DMS 273 treated with DMSO at 0.1 percent for 48 hours (cell line): ENCODE data around the gene TRAPPC14.

ENCODE experiments used
- DNase-seq: peaks from one replicate; lab custom pipeline; 2025; lab: John Stamatoyannopoulos, UW

Gene TRAPPC14

GRCh38 chr7:100173806-100174495 lies 15.4 kb upstream of the TRAPPC14 start:
- DNase-seq = no peak

GRCh38 chr7:100171840-100172239 lies 13.3 kb upstream of the TRAPPC14 start:
- no peak for DNase-seq

GRCh38 chr7:100171087-100171681 lies 12.7 kb upstream of the TRAPPC14 start:
- no peak for DNase-seq

DNA sequence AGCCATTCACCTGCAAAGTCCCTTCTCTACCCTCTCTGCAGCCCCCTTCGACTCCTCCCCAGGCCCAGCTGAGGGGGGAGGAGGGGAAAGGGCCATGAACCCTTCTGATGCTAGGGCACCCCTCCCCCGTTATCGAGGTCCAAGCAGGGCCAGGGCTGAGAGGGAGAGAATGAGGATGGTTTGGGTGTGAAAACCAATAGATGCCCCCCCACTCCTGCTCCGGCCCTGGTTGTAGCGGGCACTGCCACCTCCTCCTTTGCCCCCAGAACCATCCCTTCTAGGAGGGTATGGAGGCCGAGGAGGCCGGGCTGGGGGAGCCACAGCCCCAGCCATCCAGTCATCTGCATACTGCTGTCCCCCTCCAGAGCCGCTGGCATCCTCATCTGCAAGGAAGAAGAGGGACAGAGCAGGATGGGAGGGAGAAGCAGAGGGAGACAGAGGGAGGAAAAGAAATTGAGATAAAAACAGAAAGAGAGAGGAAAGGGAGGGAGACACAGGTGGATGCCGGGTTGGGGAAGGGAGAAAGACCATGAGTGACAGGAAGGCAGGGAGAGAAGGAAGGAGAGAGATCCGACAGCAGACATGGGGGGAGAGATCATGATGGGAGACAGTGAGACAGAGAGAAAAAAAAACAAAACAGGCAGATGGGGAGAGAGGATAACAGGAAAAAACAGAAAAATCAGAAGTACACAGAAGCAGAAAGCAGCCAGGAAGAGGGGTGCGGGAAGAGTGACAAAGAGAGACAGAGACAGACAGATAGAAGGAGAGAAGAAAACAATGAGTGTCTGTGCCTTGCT lies 11.8 kb upstream of the TRAPPC14 start:
- no peak for DNase-seq

DNA sequence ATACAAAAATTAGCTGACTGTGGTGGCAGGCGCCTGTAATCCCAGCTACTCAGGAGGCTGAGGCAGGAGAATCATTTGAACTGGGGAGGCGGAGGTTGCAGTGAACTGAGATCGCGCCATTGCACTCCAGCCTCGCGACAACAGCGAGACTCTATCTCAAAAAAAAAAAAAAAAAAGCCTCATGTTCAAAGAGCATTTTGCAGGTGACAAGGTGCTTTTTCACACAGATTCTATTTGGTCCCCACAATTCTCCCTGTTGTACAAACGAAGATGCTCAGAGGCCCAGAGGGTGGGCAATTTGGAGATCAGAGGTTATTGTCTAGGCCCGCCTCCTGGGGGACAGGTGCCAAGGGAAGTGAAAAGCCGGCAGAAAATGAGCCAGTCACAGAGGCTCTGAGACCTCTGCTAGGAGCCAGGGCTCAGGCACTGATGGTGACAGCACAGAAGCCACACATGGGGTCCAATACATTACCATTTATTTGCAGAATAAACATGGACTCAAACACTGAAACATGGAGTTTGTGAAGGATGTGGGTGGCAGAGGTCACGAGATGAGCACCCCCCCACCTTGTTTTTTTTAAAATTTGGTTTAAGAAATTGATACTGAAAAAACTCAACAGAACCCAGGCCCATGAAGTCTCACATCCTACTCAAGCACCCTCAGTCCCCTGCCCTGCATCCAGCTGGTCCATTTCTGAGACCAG lies 10.8 kb upstream of the TRAPPC14 start:
- DNase-seq = no peak

- DNase-seq = no peak
Observed at GRCh38 chr7:100167912-100168323, 9.4 kb upstream of the TRAPPC14 start.

DNA sequence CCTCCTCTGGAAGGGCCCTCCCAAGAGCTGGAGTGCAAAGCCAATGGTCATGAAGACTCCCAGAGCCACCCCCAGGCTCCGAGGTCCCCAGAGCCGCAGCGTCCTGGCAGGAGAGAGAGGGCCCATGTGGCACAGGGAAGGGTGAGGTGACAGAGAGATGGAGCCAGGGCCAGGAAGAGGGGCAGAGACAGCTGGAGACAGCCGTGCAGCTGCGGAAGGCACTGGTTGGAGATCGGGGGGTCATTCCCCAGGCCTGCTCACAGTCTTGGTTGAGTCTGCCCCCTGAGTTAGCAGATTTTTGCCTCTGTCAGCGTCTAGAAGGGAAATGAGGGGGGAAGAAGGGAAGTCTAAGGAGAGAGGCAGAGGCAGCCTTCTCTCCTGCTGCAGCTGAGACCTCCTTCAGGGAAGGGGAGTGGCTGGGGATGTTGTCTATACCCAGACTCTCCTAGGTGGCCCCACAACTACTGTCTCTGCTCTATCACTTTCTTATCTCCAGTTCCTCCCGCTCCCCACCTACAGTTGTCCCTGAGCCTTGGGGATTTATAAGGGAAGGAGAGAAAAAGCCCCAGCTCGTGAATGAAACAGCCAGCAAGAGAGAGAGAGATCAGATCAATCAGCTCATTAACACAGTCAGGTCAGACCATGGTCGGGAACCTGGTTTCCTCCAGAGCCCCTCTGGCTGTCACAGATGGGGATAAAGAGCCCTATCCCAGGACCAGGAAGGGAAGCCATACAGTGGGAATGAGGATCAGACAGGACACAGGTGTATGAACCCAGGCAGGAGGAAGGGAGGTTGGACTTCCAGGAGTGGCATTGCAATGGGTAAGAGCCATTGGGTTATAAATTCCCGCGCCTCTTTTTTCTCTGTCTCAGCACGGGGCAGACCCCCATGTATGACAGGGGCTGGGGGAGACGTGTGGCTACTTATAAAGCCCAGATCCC lies 8.7 kb upstream of the TRAPPC14 start:
- DNase-seq = no peak

- DNase-seq = no peak
Observed at GRCh38 chr7:100166317-100166940, 7.9 kb upstream of the TRAPPC14 start.

DNA sequence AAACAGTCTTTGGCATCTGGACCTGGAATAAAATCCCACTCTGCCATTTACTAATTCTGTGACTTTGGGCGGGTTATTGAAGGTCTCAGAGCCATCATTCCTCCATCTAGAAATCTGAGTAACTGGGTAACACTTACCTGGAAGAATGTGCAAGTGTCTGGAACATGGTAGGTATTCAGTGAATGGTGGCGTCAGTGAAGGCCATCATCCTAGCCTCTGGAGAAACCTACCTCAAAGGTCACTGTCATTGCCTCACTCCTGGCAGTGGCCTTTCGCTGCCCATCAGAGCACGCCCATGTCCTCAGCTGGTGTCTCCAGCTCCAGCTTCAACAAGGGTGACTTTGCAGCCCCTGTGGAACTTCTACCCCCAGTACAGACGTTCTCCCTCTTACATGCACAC lies 5.3 kb upstream of the TRAPPC14 start:
- no peak for DNase-seq

DNA sequence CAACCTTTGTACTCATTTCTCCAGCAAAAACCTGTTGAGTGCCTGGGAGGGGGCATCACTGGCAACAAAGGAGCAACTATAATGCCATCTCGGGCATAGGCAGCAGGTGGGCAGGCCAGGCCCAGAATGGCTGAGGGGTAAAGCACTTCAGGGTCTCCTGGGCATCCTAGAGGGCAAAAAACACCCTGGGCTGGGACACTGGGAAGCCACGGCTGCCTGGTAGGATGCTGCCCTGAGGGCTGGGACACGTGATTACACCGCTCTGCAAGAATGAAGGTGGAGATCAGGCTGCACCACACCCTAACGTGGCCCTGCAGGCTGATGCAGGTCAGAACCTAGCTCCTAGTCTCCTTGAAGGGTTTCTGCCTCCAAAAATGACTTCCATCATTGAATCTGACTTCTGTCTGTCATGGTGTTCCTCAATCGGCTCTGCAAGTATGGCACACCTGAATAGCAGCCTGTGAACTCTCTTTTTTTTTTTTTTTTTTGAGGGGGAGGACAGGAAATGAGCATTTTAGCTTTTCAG lies 4.5 kb upstream of the TRAPPC14 start:
- DNase-seq = no peak

DNA sequence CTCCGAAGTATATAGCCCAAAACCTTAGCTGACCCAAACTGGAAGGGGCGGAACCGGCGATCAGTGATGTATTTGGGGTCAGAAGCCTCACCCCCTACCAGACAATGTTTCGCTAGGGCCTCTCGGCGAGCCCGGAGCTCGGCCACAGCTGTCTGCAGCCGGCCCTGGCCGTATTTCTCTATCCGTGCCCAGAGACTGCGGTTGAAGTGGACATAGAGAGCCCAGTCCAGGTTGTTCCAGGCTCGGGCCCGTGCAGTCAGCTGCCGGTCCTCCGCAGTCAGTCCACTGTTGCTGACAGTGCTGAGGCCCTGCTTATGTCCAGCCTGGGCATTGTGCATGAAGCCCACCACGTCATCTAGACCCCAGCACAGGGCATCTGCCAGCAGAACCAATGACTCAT lies 1.5 kb upstream of the TRAPPC14 start:
- DNase-seq = no peak

DNA sequence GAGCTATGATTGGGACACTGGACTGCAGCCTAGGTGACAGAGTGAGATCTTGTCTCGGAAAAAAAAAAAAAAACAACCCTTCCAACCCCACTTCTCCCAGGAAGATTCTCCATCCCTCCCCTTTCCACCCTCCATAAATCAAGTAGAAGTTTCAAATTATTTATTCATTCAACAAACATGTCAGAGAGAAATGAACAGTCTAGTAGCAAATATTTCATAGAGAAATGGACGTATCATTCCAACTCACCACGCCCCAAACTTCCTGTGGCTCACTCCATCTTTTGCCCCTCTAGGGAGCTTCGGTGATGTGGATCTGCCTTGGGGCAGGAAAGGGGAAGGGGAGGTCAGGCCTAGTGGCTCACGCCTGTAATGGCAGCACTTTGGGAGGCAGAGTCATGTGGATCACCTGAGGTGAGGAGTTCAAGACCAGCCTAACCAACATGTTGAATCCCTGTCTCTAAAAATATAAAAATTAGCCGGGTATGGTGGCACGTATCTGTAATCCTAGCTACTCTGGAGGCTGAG lies 638 bp upstream of the TRAPPC14 start:
- no peak for DNase-seq

GRCh38 chr7:100157334-100158228 lies 942 bp downstream of the TRAPPC14 start:
- no peak for DNase-seq

GRCh38 chr7:100157069-100157333 lies 1.5 kb downstream of the TRAPPC14 start:
- no peak for DNase-seq

GRCh38 chr7:100156331-100157068 lies 2.0 kb downstream of the TRAPPC14 start:
- no peak for DNase-seq

DNA sequence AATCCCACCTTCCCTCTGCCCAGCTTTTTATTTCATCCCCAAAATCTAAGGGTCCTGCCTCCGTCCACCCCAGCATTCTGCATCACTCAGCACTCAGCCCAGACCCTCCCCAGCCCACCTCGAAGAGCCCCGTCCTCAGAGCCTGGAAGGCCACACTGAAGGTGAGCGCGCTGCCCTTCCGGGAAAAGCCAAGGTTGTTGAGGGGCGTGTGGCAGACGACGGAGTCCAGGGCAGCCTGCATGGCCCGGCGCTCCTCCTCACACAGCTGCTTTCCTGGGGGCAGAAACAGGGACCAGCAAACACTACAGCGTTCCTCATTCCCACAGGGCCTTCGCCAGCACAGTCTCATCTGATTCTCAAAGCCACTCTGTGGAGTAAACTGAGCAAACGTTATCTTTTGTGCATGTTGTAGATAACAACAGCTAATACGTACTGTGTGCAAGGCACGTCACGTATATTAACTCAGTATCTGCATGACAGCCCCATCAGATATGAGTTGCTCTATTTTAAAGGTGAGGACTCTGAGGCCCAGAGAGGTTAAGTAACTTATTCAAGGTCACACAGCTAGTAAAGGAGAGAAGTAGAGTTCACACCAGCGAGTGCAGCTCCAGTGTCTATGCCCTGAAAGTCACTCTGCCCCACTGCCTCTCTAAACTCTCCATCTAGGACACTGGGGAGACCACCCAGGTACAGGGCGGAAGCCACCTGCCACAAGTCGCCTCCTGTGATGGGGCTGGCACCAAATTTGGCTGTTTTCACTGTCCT lies 2.8 kb downstream of the TRAPPC14 start:
- DNase-seq = no peak

DNA sequence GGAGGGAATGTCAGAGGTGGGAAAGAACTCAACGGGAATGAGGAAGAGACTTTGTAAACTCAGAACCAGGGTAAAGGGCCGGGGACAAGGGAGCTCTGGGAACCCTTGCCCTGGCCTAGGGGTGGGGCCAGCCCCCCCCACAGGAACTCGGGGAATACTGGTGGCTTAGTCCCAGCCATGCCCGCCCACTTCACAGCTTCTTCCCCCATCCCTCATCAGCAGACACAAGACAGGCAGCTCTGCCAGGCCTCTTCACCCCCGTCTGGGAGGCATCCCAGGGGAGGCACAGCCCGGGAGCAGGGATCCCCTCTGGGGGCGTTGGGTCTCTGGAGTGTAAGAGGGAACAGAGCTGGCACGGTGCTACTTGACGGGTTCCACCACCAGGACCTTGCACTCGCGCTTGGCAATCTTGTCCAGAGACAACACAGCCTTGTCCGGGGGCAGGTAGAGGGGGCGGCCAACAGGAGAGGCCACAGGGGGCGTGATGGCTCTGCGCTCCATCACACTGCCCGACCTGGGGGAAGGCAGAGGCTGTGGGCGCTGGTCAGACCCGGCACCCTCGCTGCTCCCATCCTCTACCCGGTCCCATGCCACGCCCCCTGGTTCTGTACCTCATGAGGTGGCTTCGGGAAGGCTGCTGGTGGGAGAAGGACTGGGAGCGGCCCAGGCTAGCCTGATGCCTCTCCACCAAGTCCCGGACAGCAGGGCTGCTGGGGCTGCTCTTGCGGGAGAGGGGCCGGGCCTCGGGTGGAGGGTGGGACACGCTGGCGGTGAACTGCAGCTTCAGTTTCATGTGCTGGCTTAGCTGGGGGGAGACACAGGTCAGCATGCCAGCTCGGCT lies 3.7 kb downstream of the TRAPPC14 start:
- no peak for DNase-seq
